Cerebellar cortex (tissue), 1 donor: ENCODE results near the gene SLPI.

Experiments used
- DNase-seq: peaks from one replicate; pipeline ENCODE4 v3.0.0-alpha.2; 2015; ENCODE audit warnings: low spot score

Gene SLPI

GRCh38 chr20:45269754-45270270 is 15.4 kb upstream of the SLPI start:
- no peak for DNase-seq

- DNase-seq, result no peak
Observed at GRCh38 chr20:45269056-45269455, 14.7 kb upstream of the SLPI start.

GRCh38 chr20:45268531-45268930 is 14.2 kb upstream of the SLPI start:
- no peak for DNase-seq

- DNase-seq, result no peak
Observed at GRCh38 chr20:45266977-45267376, 12.6 kb upstream of the SLPI start.

- DNase-seq, result no peak
Observed at GRCh38 chr20:45263556-45264266, 9.3 kb upstream of the SLPI start.

GRCh38 chr20:45258664-45259063 is 4.3 kb upstream of the SLPI start:
- no peak for DNase-seq

GRCh38 chr20:45258259-45258658 is 3.9 kb upstream of the SLPI start:
- DNase-seq, result no peak

- DNase-seq, result no peak
Observed at GRCh38 chr20:45257711-45258110, 3.3 kb upstream of the SLPI start.

- DNase-seq, result no peak
Observed at GRCh38 chr20:45257161-45257560, 2.8 kb upstream of the SLPI start.

- no peak for DNase-seq
Observed at GRCh38 chr20:45253261-45253660, 1.1 kb downstream of the SLPI start.

- no peak for DNase-seq
Observed at GRCh38 chr20:45251884-45252560, 2.3 kb downstream of the SLPI start.

- no peak for DNase-seq
Observed at GRCh38 chr20:45248609-45249008, 5.8 kb downstream of the SLPI start.

- DNase-seq, result no peak
Observed at GRCh38 chr20:45247865-45248264, 6.5 kb downstream of the SLPI start.

GRCh38 chr20:45246109-45246508 is 8.3 kb downstream of the SLPI start:
- DNase-seq, result no peak

- DNase-seq, result no peak
Observed at GRCh38 chr20:45238139-45238538, 16.2 kb downstream of the SLPI start.

GRCh38 chr20:45235995-45236394 is 18.4 kb downstream of the SLPI start:
- DNase-seq, result peak; percentile 8

- DNase-seq, result no peak
Observed at GRCh38 chr20:45230631-45231030, 23.7 kb downstream of the SLPI start.

GRCh38 chr20:45229264-45230056 is 24.9 kb downstream of the SLPI start:
- DNase-seq, result peak; percentile 7

- DNase-seq, result no peak
Observed at GRCh38 chr20:45226287-45226686, 28.1 kb downstream of the SLPI start.

- no peak for DNase-seq
Observed at GRCh38 chr20:45223136-45223535, 31.2 kb downstream of the SLPI start.

GRCh38 chr20:45221076-45221475 is 33.3 kb downstream of the SLPI start, which contains the start of gene SEMG2:
SEMG2 (plus strand) TSS chr20:45221373; CDS start chr20:45221390, 17 bp downstream.
- DNase-seq, result no peak

- DNase-seq, result no peak
Observed at GRCh38 chr20:45218636-45219035, 35.7 kb downstream of the SLPI start.

- DNase-seq, result no peak
Observed at GRCh38 chr20:45218124-45218523, 36.2 kb downstream of the SLPI start.
